Aorta (tissue), 5 donors: ENCODE data around the gene ACSL5. TPM values are rescaled to one million over a fixed set of nuclear protein-coding genes. Genes with fewer than 3 reads are reported as not detected.
"Not testable (repeated sequence)": the region's sequence is repeated elsewhere in the genome, so short reads cannot be mapped to it uniquely, and the experiment has no call there.

Experiments used
- ATAC-seq: fragments of 200-7000 bp; cut with Tn5 transposase; one replicate; pipeline ENCODE4 v1.9.1; 2022; ENCODE audit warnings: moderate library complexity; ENCODE audit not compliant: low FRiP score
- DNase-seq, 2 donors: peaks; one replicate each; pipeline ENCODE4 v3.0.0-alpha.2; 2020
- H3K27ac ChIP-seq, 2 donors: one replicate each; pipeline ENCODE4 v1.5.1; 2013; ENCODE audit warnings: low read length in 2 of 2, mild to moderate bottlenecking in 2 of 2, moderate library complexity in 2 of 2, control low read depth in 1 of 2, inconsistent platforms in 1 of 2, low read depth in 1 of 2
- H3K27me3 ChIP-seq, 2 donors: one replicate each; pipeline ENCODE4 v1.6.1; 2013; ENCODE audit warnings: control low read depth in 1 of 2, low read length in 1 of 2, mild to moderate bottlenecking in 1 of 2, moderate library complexity in 1 of 2; ENCODE audit not compliant: insufficient read depth in 2 of 2, control insufficient read depth in 1 of 2
- H3K36me3 ChIP-seq, 2 donors: one replicate each; pipeline ENCODE4 v1.6.1; 2013; ENCODE audit warnings: control low read depth in 1 of 2, low read length in 1 of 2, mild to moderate bottlenecking in 1 of 2; ENCODE audit not compliant: insufficient read depth in 2 of 2, control insufficient read depth in 1 of 2
- H3K4me1 ChIP-seq, 2 donors: one replicate each; pipeline ENCODE4 v1.6.1; 2013; ENCODE audit warnings: low read length in 2 of 2, control low read depth in 1 of 2, mild to moderate bottlenecking in 1 of 2, moderate library complexity in 1 of 2; ENCODE audit not compliant: insufficient read depth in 2 of 2, control insufficient read depth in 1 of 2
- H3K4me3 ChIP-seq, 2 donors: one replicate each; pipeline ENCODE4 v1.5.1; 2013; ENCODE audit warnings: low read length in 2 of 2, control low read depth in 1 of 2, mild to moderate bottlenecking in 1 of 2
- H3K9me3 ChIP-seq: one replicate; pipeline ENCODE4 v1.6.1; 2013; ENCODE audit warnings: mild to moderate bottlenecking, low read length; ENCODE audit not compliant: control insufficient read depth
- WGBS, 2 donors: extraction: QIAGEN DNeasy Blood & Tissue Kit; methylation state at CpG; one replicate each; pipeline ENCODE4 v1.1.7; 2013; 5-methylcytosine and 5-hydroxymethylcytosine counted together
- intact Hi-C, 2 donors: fragments of 100-400 bp; cut with DNase I; formaldehyde crosslinking; loops; one replicate each; pipeline versions ENCODE4 v1.14.2 to v1.15.0; 2022
- polyA plus RNA-seq, 2 donors: library from polyadenylated mRNA; stranded (reverse); fragments of 200-250 nt; gene quantifications; one replicate each; pipeline ENCODE4 v1.2.3, GENCODE V29; 2013
- total RNA-seq, 2 donors: library from RNA; stranded (reverse); fragmentation: NEBNext Ultra II Directional; extraction: Animal tissue kit (Norgen Biotek cat#: 25700); gene quantifications; one replicate each; pipeline ENCODE4 v1.2.1, GENCODE V29; 2021
- donor health status: healthy with polysubstance abuse.
- donor health status: Bipolar disorder and iron deficiency.
- donor health status: DM: no; HTN: no; CAD: no.
- donor health status: DM: no; HTN: no; CAD: no.
- donor health status: DM: yes; HTN: yes; CAD: no.

ACSL5 gene
- total and polyA plus RNA-seq, 4 donors, result 0.92 to 18.7 (median 15.9) TPM

GRCh38 chr10:112379635-112380296 lies 5.8 kb downstream of the ACSL5 start:
- intact Hi-C loops, result no loop called here
- WGBS, 2 donors, result 85 to 86% methylated on average over 8 of the region's 8 CpGs
- DNase-seq, result no peak

GRCh38 chr10:112382515-112383235 lies 8.8 kb downstream of the ACSL5 start:
- H3K9me3 ChIP-seq, result no peaks in the 10 kb centered on the region
- no peaks in the 10 kb centered on the region for H3K27me3 ChIP-seq
- ATAC-seq (no peak), DNase-seq (no peak)
- WGBS, 2 donors, result 65 to 66% methylated on average over 9 of the region's 9 CpGs
- no peaks in the 10 kb centered on the region for H3K36me3 ChIP-seq
- H3K4me1 ChIP-seq, result no peaks in the 10 kb centered on the region
- no peak overlapping the region for H3K27ac ChIP-seq
- intact Hi-C loops, result no loop called here
- no peak overlapping the region for H3K4me3 ChIP-seq

More at GRCh38 chr10:112379635-112380296, 5.8 kb downstream of the ACSL5 start:
- Histone ChIP-seq H3K9me3 (no peaks in the 10 kb centered on the region), H3K27me3 (no peaks in the 10 kb centered on the region), H3K4me3 (no peak overlapping the region), H3K36me3 (no peaks in the 10 kb centered on the region), H3K27ac (no peak overlapping the region), H3K4me1 (no peaks in the 10 kb centered on the region)
- ATAC-seq, result no peak

- intact Hi-C loops, result no loop called here
- WGBS, 2 donors, result 48 to 59% methylated on average over 3 of the region's 3 CpGs
These were observed 9.4 kb downstream of the ACSL5 start for GRCh38 chr10:112383325-112383724.

GRCh38 chr10:112384141-112384540 lies 10.2 kb downstream of the ACSL5 start:
- no peaks in the 10 kb centered on the region for H3K4me1 ChIP-seq
- H3K9me3 ChIP-seq, result no peaks in the 10 kb centered on the region
- no peaks in the 10 kb centered on the region for H3K27me3 ChIP-seq
- DNase-seq (no peak), ATAC-seq (no peak)
- H3K36me3 ChIP-seq, result no peaks in the 10 kb centered on the region
- no peak overlapping the region for H3K27ac ChIP-seq
- no peak overlapping the region for H3K4me3 ChIP-seq
- intact Hi-C loops, result no loop called here
- 76% methylated on average over 2 of the region's 2 CpGs for WGBS, 2 donors

More at GRCh38 chr10:112383325-112383724, 9.4 kb downstream of the ACSL5 start:
- H3K27me3 ChIP-seq, result no peaks in the 10 kb centered on the region
- no peaks in the 10 kb centered on the region for H3K9me3 ChIP-seq
- no peaks in the 10 kb centered on the region for H3K4me1 ChIP-seq
- H3K4me3 ChIP-seq, result no peak overlapping the region
- ATAC-seq, result peak; percentile 42
- H3K27ac ChIP-seq, result no peak overlapping the region
- no peaks in the 10 kb centered on the region for H3K36me3 ChIP-seq
- DNase-seq, result no peak

GRCh38 chr10:112385201-112385600 lies 11.3 kb downstream of the ACSL5 start:
- H3K9me3 ChIP-seq, result no peaks in the 10 kb centered on the region
- ATAC-seq, result no peak
- H3K27ac ChIP-seq, result no peak overlapping the region
- H3K4me1 ChIP-seq, result no peaks in the 10 kb centered on the region
- intact Hi-C loops, result no loop called here
- H3K36me3 ChIP-seq, result no peaks in the 10 kb centered on the region
- DNase-seq, result no peak
- H3K27me3 ChIP-seq, result no peaks in the 10 kb centered on the region
- H3K4me3 ChIP-seq, result no peak overlapping the region
- WGBS, 2 donors, result 71 to 76% methylated on average over 4 of the region's 4 CpGs

GRCh38 chr10:112388056-112388455 lies 14.1 kb downstream of the ACSL5 start:
- intact Hi-C loops, H3K27ac ChIP-seq, H3K4me3 ChIP-seq, ATAC-seq, H3K27me3 ChIP-seq, H3K9me3 ChIP-seq, DNase-seq, H3K36me3 ChIP-seq, H3K4me1 ChIP-seq: not testable (repeated sequence)
- 75 to 77% methylated on average over 7 of the region's 7 CpGs for WGBS, 2 donors

GRCh38 chr10:112388548-112388947 lies 14.6 kb downstream of the ACSL5 start:
- WGBS, 2 donors, result 83 to 90% methylated on average over 2 of the region's 2 CpGs
- H3K9me3 ChIP-seq, result no peaks in the 10 kb centered on the region
- ATAC-seq (no peak), DNase-seq (no peak)
- intact Hi-C loops, result no loop called here
- no peak overlapping the region for H3K27ac ChIP-seq
- H3K4me1 ChIP-seq, result no peaks in the 10 kb centered on the region
- H3K4me3 ChIP-seq, result no peak overlapping the region
- no peaks in the 10 kb centered on the region for H3K27me3 ChIP-seq
- no peaks in the 10 kb centered on the region for H3K36me3 ChIP-seq

- DNase-seq, result peak in 1 of 2 donors; percentile 66
- Histone ChIP-seq H3K9me3 (no peaks in the 10 kb centered on the region), H3K27ac (no peak overlapping the region), H3K4me3 (no peak overlapping the region), H3K4me1 (no peaks in the 10 kb centered on the region), H3K36me3 (no peaks in the 10 kb centered on the region), H3K27me3 (no peaks in the 10 kb centered on the region)
- ATAC-seq, result peak; percentile 65
- intact Hi-C loops, result no loop called here
- 26% methylated on average over 6 of the region's 6 CpGs for WGBS, 2 donors
These were observed 15.4 kb downstream of the ACSL5 start for GRCh38 chr10:112389271-112389822.
